Activated T-cell treated with anti-CD3 and anti-CD28 coated beads, Interleukin-2, amount 50 U/mL, for 1 hour (primary cell): Measurements from ENCODE around the gene ZFR2.

ENCODE experiments used
- DNase-seq: peaks from one replicate; pipeline ENCODE4 v3.0.0-alpha.2; 2020

Gene ZFR2

GRCh38 chr19:3873151-3873550 is 4.3 kb upstream of the ZFR2 start:
- DNase-seq, result no peak

DNA sequence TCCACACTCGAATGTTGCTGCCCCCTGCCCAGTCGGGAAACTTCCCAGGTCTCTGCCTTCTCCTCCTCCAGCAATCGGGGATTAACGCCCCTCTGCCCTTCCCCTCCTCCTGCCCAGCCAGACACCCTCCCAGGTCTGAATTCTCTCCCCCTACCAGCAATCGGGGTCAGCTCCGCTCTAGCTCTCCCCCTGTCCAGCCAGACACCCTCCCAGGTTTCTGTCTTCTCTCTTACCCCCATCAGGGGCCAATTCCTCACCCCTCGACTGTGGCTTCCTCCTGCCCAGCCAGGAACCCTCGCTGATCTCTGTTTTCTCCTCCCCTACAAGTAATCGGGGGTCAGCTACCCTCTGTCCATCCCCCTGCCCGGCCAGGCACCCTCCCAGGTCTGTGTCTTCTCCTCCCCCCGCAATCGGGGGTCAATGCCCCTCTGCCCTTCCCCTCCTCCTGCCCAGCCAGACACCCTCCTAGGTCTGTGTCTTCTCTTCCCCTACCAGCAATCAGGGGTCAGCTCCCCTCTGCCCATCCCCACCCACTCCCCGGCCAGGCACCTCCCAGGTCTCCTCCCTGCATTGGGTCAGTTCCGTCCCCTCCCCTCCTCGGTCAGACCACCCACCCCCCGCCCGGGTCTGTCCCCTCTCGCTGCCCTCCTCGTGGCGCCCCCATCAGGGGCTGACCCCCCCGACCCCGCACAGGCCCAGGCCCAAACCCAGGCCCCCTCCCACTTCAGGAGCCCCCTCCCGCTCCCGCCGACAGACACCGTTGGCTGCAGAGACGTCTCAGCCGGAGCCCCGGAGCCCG is 668 bp downstream of the ZFR2 start:
- DNase-seq, result no peak

DNA sequence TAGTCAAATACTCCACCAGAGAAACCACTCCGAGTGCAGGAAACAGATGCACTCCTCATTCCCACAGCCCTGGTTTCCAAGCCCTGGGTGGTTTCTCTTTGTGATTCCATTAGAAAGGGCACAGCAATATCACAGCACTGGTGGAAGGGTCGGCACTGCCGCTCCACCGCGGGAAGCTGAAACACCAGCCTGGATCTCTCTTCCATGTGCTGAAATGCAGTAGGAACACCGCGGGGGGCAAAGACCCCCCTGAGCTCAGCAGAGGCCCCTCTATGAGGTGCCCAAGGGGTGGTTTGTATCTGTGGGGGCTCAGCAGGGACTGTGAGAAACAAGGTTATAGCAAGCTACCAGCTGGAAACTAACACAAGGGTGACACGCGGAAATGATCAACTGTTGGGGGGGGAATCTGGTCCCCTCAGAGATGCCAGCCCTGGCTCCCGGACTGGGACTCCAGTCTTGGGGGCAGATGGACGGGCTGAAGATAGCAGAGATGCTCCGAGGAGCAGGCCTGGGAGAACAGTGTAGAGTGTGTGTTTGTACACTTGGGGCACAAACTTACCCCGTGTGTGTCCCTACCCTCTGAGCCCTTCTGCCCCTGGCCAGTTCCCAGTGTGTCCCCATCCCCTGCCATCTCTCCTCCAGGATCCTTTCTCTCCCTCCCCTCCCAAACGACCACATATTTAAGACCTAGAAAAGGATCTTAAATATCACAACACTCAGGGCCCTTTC is 1.8 kb downstream of the ZFR2 start:
- no peak for DNase-seq

DNA sequence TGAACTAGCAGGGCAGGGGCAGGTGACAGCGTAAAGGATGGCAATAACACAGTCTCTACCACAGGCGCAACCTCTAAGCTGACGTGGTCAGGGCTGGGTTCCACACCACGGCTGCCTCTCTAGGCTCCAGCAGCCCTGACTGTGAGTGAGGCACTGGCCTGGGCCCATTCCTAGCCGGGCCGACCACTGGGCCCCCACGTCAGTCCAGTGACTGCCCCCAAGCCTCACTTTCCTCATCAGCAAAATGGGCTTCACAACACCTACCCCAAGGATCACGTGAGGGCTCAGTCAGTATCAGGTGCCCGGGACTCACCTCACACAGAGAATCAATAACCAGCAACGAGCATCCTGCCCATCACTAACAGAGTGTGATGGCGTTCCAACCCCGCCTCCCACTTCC is 5.2 kb downstream of the ZFR2 start:
- no peak for DNase-seq

GRCh38 chr19:3862826-3863500 is 5.9 kb downstream of the ZFR2 start:
- DNase-seq, result no peak

GRCh38 chr19:3860499-3860898 is 8.3 kb downstream of the ZFR2 start:
- DNase-seq, result no peak

GRCh38 chr19:3857449-3858003 is 11.3 kb downstream of the ZFR2 start:
- DNase-seq, result no peak

DNA sequence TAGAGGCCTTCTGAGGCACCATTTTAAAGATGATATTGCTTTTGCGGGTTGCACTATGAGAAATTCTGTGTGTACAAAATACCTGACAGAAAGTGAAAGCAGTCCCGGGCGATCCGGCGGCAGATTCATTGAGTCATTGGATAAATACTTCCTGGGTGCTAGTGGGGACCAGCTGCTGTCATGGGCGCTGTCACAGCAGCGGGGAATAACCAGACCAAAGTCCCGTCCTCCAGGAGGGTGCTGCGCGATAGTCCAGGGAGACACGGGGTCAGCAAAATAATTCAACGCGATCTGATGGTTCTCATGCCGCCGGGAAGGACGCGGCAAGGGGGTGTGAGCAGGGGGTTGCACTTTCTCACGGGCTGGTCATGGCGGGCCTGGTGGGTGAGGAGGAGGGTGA is 13.5 kb downstream of the ZFR2 start:
- no peak for DNase-seq

DNA sequence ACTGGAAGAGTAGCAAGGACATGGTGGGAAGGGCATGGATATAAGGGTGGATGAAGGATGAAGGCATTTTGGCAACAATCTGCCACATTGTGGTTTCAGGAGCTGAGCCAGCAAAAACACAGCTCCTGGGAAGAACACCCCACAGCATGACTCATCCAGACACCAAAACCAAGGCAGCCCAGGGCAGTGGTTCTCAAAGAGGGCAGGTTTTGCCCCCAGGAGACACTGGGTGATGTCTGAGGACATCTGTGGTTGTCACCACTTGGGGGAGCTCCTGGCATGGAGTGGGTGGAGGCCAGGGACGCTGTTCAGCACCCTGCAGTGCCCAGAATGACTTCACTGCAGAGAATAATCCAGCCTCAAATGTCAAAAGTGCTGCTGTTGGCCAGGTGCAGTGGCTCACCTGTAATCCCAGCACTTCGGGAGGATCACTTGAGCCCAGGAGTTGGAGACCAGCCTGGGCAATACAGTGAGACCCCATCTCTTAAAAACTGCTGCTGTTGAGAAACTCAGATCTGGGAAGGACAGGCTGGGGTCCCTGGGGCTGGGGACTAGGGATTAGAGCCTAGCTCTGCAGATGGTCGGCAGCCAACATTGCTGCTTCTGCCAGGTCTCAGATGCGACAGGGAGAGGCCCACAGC is 16.1 kb downstream of the ZFR2 start:
- peak; percentile 42 for DNase-seq

- DNase-seq, result no peak
Measured at GRCh38 chr19:3852177-3852511, 16.7 kb downstream of the ZFR2 start.

DNA sequence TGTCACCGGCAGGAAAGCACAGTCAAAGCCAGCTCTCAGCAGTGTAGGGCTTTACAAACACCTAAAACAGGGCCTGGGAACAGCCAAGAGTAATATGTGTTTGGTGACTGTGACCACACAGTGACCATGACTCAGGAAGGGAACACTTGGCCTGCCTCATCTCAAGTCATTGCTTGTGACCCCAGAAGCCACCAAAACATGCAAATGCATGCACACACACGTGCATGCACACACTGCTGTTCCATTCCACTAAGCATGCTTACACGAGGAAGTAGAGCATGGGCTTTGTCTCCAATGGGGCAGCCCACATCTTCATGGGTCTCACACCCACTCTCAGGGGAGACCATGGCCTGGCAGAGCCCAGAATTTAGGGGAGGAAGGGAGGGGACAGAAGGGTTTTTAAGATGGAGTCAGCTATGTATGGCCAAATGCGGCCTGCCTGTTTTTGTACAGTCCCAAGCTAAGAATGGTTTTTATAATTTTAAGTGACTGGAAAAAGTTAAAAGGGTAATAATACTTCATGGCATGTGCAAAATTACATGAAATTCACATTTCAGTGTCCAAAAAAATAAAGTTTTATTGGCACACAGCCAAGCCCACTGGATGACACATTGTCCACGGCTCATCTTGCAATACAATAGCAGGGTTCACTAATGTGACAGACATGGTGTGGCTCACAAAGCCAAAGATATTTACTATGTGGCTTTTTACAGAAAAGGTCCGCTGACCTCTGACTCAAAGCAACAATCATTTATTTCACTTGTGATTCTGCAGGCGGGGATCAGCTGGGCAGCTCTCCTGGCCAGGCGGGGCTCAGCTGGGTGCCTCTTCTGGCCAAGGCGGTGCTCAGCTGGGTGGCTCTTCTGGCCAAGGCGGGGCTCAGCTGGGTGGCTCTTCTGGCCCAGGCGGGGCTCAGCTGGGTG is 17.3 kb downstream of the ZFR2 start:
- DNase-seq, result no peak

DNA sequence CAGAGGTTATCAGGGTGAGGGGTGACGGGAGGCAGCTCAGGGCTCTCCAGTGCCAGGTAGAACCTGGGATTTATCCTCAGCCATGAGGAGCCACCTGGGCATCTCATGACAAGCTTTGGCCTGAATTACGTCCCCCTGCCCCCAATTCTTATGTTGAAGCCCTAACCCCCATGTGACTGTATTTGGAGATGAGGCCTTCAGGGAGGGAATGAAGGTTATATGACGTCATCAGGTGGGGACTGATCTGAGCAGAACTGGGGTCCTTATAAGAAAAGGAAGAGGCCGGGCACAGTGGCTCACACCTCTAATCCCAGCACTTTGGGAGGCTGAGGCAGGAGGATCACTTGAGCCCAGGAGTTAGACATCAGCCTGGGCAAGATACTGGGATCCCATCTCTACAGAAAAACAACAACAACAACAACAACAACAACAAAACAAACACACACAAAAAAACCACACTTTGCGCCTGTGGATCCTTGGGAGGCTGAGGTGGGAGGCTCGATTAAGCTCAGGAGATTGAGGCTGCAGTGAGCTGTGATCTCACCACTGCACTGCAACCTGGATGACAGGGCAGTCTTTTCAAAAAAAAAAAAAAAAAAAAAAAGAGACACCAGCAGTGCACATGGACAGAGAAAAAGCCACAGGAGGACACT is 18.4 kb downstream of the ZFR2 start:
- no peak for DNase-seq

GRCh38 chr19:3849787-3850186 is 19.1 kb downstream of the ZFR2 start:
- no peak for DNase-seq

DNA sequence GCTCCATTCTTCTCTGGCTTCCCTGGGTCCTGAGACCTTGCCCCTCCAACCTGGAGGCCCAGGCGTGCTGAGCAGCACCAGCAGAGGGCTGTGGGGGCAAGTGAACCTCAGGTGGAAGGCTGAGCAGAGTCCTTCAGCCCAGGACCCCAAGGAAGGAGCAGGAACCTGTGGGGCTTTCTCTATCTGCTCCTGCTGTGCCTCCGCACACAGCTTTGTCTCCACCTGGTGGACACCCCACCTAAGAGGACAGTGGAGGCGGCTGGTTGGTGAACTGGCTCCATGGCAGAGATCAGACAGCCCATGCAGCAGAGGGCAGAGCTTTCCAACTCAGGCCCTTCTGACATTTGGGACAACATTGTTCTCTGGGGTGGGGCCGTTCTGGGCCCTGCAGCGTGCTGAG is 19.7 kb downstream of the ZFR2 start:
- peak; percentile 51 for DNase-seq

DNA sequence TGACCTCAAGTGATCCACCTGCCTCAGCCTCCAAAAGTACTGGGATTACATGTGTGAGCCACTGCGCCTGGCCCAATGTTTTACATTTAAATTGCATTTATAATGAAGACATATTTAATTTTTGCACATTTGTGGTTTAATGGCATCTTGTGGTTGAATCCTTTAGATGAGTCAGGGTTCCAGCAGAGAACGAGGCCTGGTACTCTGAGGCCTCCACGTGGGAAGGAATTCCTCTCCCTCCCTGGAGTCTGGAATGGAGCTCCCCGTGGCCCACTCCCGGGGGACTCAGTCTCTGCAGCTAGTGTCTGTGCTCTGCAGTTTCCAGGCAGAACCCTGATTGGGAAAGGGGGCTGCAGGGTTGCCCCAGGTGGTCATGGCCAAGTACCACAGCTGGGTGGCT is 24.2 kb downstream of the ZFR2 start:
- DNase-seq, result no peak

DNA sequence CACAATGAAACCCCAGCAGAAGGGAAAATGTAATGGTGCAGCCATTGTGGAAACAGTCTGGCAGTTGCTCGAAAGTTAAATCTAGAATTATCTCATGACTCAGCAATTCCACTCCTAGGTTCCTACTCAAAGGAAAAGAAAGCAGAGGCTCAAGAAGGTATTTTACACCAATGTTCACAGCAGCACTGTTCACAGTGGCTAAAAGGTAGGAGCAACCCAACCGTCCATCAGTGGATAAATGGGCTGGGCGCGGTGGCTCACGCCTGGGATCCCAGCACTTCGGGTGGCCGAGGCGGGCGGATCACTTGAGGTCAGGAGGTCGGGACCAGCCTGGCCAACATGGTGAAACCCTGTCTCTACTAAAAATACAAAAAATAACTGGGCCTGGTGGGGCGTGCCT is 25.9 kb downstream of the ZFR2 start:
- DNase-seq, result no peak

DNA sequence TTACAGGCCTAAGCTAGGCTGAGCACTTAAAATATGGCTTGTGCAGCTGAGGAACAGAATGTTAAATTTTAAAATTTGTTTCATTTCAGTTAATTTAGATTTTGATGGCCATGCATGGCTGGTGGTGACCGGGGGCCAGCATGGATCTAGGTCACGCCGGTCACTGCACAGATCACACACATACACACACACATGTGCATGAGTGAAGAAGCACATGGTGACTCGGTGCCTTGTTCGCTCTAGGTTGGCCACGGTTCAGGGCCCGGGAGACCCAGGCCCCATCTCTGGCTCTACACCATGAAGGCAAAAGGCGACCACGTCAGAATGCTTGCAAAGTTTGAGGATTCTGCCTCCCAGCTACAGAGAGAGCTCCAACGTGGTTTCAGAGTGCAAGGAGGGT is 28.0 kb downstream of the ZFR2 start:
- DNase-seq, result no peak

- DNase-seq, result no peak
Measured at GRCh38 chr19:3839941-3840340, 28.9 kb downstream of the ZFR2 start.

- DNase-seq, result no peak
Measured at GRCh38 chr19:3838661-3839060, 30.2 kb downstream of the ZFR2 start.

- no peak for DNase-seq
Measured at GRCh38 chr19:3837922-3838321, 30.9 kb downstream of the ZFR2 start.

- DNase-seq, result no peak
Measured at GRCh38 chr19:3837332-3837731, 31.5 kb downstream of the ZFR2 start.

DNA sequence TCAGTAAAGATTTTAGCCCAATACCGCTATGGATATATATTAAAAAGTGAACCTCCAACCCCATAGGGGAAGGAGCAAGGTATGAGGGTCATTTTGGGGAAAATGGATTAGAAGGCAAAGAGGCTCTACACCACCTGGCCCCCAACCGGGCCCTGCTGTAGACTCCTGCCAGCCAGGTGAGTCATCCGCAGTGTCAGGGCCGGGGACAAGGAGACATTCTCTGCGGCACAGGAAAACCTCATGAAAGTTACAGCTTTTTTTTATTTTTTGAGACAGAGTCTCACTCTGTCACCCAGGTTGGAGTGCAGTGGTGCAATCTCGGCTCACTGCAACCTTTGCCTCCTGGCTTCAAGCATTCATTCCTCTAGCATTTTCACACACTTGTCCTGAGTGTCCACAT is 32.0 kb downstream of the ZFR2 start:
- no peak for DNase-seq
